Activated naive CD8-positive, alpha-beta T cell treated with anti-CD3 and anti-CD28 coated beads, Interleukin-2, amount 10 ng/mL, durations not matched to agents 7 days and 5 days (primary cell): ENCODE data around the gene MMEL1. TPM values are rescaled to one million over a fixed set of nuclear protein-coding genes. Genes with fewer than 3 reads are reported as not detected.

Experiments used
- ATAC-seq: fragments of 150-1000 bp; cut with Tn5 transposase; one replicate; pipeline ENCODE4 v1.10.0; 2021; ENCODE audit warnings: low read depth, moderate library complexity
- POLR2A ChIA-PET: fragments of 350-600 bp; sonication (Branson Sonifier 250); formaldehyde crosslinking; loops from one replicate; lab custom pipeline; 2021; ENCODE audit warnings: antibody characterized with exemption; lab: Charles Lee
- DNase-seq: peaks from one replicate; pipeline ENCODE4 v3.0.0; 2021
- H3K27ac Mint-ChIP-seq: one replicate; pipeline ENCODE4 v1.8.0; 2022; ENCODE audit warnings: mild to moderate bottlenecking, mixed read lengths
- H3K27me3 Mint-ChIP-seq: one replicate; pipeline ENCODE4 v1.8.0; 2022; ENCODE audit warnings: mild to moderate bottlenecking, moderate library complexity, mixed read lengths
- H3K36me3 Mint-ChIP-seq: one replicate; pipeline ENCODE4 v1.8.0; 2021; ENCODE audit warnings: mild to moderate bottlenecking, mixed read lengths
- H3K4me1 Mint-ChIP-seq: one replicate; pipeline ENCODE4 v1.8.0; 2021; ENCODE audit warnings: mixed read lengths
- H3K4me3 Mint-ChIP-seq: one replicate; pipeline ENCODE4 v1.8.0; 2022; ENCODE audit warnings: mild to moderate bottlenecking, moderate library complexity, mixed read lengths
- H3K9me3 Mint-ChIP-seq: one replicate; pipeline ENCODE4 v1.8.0; 2021; ENCODE audit warnings: mixed read lengths
- total RNA-seq, 2 experiments: library from RNA; stranded (reverse); gene quantifications; one replicate each; pipeline ENCODE4 v1.2.3, GENCODE V29; 2021

The MMEL1 gene
- total RNA-seq, 2 experiments from 2014 or later, result 3.0 to 4.1 TPM

GRCh38 chr1:2646837-2647236 is 14.0 kb upstream of the MMEL1 start:
- POLR2A ChIA-PET, result no interaction called here
- peaks cover 9% of the 10 kb centered on the region for H3K9me3 Mint-ChIP-seq
- peaks cover 7% of the 10 kb centered on the region for H3K4me1 Mint-ChIP-seq
- no peaks in the 10 kb centered on the region for H3K36me3 Mint-ChIP-seq
- ATAC-seq (no peak), DNase-seq (no peak)
- no peak overlapping the region for H3K4me3 Mint-ChIP-seq
- peaks cover 3% of the 10 kb centered on the region for H3K27me3 Mint-ChIP-seq
- no peak overlapping the region for H3K27ac Mint-ChIP-seq

DNA sequence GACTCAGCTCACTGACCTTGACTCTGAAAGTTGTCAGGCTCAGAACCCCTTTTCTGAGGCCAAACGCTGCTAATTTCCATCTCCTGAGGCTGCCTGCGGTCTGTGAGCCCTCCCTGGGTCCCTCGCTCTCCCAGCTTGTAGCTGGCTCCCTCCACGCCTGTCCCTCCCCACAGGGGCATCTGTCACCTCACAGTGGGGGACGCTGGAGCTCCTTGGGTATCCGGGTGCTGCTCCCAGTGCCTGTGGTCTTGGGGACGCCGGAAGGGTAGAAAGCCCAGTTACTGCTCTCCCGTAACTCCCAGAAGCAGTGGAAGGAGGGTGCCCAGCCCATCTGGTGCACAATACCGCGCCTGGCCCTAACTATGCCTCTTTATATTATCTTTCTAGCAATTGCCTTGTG is 13.0 kb upstream of the MMEL1 start:
- H3K27me3 Mint-ChIP-seq, result peaks cover 3% of the 10 kb centered on the region
- ATAC-seq (no peak), DNase-seq (peak; percentile 21)
- POLR2A ChIA-PET, result interaction anchor here (0.8 kb wide), 1 partner anchor 89 kb away, joined by 3 read pairs; the partner anchor contains the start of gene TNFRSF14
- peaks cover 9% of the 10 kb centered on the region for H3K9me3 Mint-ChIP-seq
- H3K4me1 Mint-ChIP-seq, result peaks cover 7% of the 10 kb centered on the region
- no peaks in the 10 kb centered on the region for H3K36me3 Mint-ChIP-seq
- no peak overlapping the region for H3K4me3 Mint-ChIP-seq
- no peak overlapping the region for H3K27ac Mint-ChIP-seq

DNA sequence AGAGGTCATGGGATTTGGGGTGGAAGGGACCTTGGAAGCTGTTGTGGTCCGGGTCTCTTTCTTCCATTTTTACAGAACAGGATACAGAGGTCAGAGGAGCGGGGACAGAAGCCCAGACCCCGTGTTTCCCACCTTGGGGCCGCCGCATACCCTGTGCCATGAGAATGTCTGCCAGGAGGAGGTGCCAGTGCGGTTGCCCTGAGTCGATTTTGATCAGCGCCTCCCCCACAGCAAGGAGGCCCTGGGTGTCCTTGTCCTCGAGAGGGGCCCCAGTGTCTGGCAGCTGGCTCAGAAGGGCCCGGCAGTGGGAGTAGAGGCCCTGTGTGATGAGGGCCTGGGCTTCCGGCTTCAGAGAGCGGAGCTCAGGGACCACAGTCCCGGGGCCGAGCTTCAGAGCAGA is 12.3 kb upstream of the MMEL1 start:
- POLR2A ChIA-PET, result interaction anchor here (2.8 kb wide), 1 partner anchor 89 kb away, joined by 13 read pairs; the partner anchor contains the start of gene TNFRSF14
- peaks cover 7% of the 10 kb centered on the region for H3K4me1 Mint-ChIP-seq
- H3K9me3 Mint-ChIP-seq, result peaks cover 9% of the 10 kb centered on the region
- no peak overlapping the region for H3K4me3 Mint-ChIP-seq
- no peak overlapping the region for H3K27ac Mint-ChIP-seq
- ATAC-seq, result no peak
- H3K36me3 Mint-ChIP-seq, result no peaks in the 10 kb centered on the region
- H3K27me3 Mint-ChIP-seq, result peaks cover 3% of the 10 kb centered on the region
- DNase-seq, result peak; percentile 22

DNA sequence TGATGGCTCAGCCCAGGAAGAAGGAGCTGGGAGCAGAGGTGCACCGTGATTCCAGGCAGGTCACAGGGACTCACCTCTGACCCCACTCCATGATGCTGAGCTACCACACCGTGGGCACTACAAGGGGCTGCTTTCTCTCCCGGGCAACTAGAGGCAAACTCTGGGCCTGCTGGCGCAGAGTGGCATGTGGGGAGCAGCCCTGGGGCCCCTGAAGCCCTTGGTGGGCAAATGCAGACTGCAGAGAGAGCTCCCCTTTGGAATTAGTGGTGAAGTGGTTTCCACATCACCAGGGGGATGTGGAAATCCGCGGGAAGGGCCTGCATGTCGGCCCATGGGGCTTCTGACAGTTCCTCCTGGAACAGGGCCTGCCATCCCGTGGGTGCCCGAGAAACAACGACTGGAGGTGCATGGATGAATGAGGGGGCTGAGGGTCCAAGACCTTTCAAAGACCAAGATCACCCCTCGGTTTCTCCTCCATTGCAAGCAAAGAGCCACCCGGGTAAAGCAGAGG is 11.8 kb upstream of the MMEL1 start:
- ATAC-seq (no peak), DNase-seq (peak; percentile 28)
- Mint-ChIP-seq H3K27ac (no peak overlapping the region), H3K27me3 (peaks cover 3% of the 10 kb centered on the region), H3K4me3 (no peak overlapping the region), H3K4me1 (peaks cover 7% of the 10 kb centered on the region), H3K9me3 (peaks cover 9% of the 10 kb centered on the region), H3K36me3 (no peaks in the 10 kb centered on the region)
- POLR2A ChIA-PET, result interaction anchor here (1.2 to 2.8 kb wide), 3 partner anchors 58 to 97 kb away, joined by 3 to 13 read pairs (median 4); partner anchors contain the start of genes PRXL2B and TNFRSF14

DNA sequence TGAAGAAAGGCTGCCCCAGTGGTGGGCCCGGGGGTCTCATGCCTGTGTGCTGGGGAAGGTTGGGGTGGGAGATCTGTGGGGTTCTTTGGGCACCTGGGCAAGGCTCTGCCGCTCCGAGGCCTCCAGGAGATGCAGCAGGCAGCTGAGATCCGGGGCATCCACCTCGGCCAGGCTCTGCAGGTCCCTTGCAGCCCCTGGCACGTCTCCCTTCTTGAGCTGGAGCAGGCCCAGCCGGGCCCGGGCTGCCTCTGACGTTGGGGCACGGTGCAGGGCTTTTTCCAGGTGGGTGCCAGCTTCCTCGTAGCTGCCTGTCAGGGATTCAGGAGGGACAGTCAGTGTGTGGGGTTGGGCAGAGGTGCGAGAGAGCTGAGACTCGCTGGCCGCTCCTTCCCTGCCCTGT is 11.4 kb upstream of the MMEL1 start:
- Mint-ChIP-seq H3K4me3 (peak overlapping the region; percentile 52), H3K4me1 (peaks cover 7% of the 10 kb centered on the region), H3K27ac (no peak overlapping the region), H3K36me3 (no peaks in the 10 kb centered on the region), H3K27me3 (peaks cover 3% of the 10 kb centered on the region), H3K9me3 (peaks cover 9% of the 10 kb centered on the region)
- ATAC-seq (no peak), DNase-seq (peak; percentile 31)
- POLR2A ChIA-PET, result interaction anchor here (1.2 to 2.8 kb wide), 3 partner anchors 57 to 97 kb away, joined by 3 to 13 read pairs (median 4); partner anchors contain the start of genes PRXL2B and TNFRSF14

- peaks cover 3% of the 10 kb centered on the region for H3K27me3 Mint-ChIP-seq
- H3K9me3 Mint-ChIP-seq, result peaks cover 9% of the 10 kb centered on the region
- H3K4me3 Mint-ChIP-seq, result peak overlapping the region; percentile 52
- peak overlapping the region; percentile 54 for H3K27ac Mint-ChIP-seq
- DNase-seq, result peak; percentile 32
- H3K4me1 Mint-ChIP-seq, result peaks cover 7% of the 10 kb centered on the region
- no peak for ATAC-seq
- POLR2A ChIA-PET, result interaction anchor here (1.2 to 2.8 kb wide), 4 partner anchors 57 to 96 kb away, joined by 3 to 13 read pairs (median 7); partner anchors contain the start of genes PRXL2B and TNFRSF14
- no peaks in the 10 kb centered on the region for H3K36me3 Mint-ChIP-seq
These were observed 10.7 kb upstream of the MMEL1 start for GRCh38 chr1:2643414-2644077.

GRCh38 chr1:2642560-2643413 is 10.0 kb upstream of the MMEL1 start:
- POLR2A ChIA-PET, result interaction anchor here (1.3 to 2.8 kb wide), 2 partner anchors 57 to 87 kb away, joined by 10 to 13 read pairs; partner anchors contain the start of gene TNFRSF14
- H3K9me3 Mint-ChIP-seq, result peaks cover 6% of the 10 kb centered on the region
- H3K4me3 Mint-ChIP-seq, result peak overlapping the region; percentile 95
- peak overlapping the region; percentile 90 for H3K27ac Mint-ChIP-seq
- DNase-seq (peak; percentile 97), ATAC-seq (peak; percentile 85)
- H3K36me3 Mint-ChIP-seq, result no peaks in the 10 kb centered on the region
- H3K4me1 Mint-ChIP-seq, result peaks cover 7% of the 10 kb centered on the region
- H3K27me3 Mint-ChIP-seq, result peaks cover 3% of the 10 kb centered on the region

DNA sequence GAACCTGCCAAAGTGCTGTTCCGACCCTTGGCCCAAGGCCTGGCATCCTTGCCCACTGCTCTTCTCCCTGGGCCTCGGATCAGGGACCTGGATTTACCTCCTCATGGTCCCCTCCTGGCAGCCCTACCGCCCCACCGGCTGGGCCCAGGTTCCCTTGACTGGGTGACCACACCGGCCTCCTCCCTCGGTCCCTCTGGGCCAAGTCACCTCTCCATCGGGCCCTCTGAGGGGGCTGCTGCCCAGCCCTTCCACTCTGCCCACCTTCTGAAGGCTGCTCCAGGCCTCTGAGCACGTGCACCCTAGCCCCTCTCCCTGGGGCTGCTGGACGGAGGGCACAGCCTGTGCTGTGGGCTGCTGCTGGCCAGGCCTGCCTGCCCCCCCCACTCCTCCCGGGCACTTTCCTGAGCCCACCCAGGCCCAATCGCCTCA is 9.3 kb upstream of the MMEL1 start:
- peaks cover 2% of the 10 kb centered on the region for H3K36me3 Mint-ChIP-seq
- peak overlapping the region; percentile 90 for H3K27ac Mint-ChIP-seq
- peaks cover 6% of the 10 kb centered on the region for H3K9me3 Mint-ChIP-seq
- H3K4me3 Mint-ChIP-seq, result peak overlapping the region; percentile 95
- DNase-seq, result no peak
- POLR2A ChIA-PET, result interaction anchor here (2.8 kb wide), 1 partner anchor 86 kb away, joined by 13 read pairs; the partner anchor contains the start of gene TNFRSF14
- peaks cover 7% of the 10 kb centered on the region for H3K4me1 Mint-ChIP-seq
- no peak for ATAC-seq
- H3K27me3 Mint-ChIP-seq, result peaks cover 6% of the 10 kb centered on the region

DNA sequence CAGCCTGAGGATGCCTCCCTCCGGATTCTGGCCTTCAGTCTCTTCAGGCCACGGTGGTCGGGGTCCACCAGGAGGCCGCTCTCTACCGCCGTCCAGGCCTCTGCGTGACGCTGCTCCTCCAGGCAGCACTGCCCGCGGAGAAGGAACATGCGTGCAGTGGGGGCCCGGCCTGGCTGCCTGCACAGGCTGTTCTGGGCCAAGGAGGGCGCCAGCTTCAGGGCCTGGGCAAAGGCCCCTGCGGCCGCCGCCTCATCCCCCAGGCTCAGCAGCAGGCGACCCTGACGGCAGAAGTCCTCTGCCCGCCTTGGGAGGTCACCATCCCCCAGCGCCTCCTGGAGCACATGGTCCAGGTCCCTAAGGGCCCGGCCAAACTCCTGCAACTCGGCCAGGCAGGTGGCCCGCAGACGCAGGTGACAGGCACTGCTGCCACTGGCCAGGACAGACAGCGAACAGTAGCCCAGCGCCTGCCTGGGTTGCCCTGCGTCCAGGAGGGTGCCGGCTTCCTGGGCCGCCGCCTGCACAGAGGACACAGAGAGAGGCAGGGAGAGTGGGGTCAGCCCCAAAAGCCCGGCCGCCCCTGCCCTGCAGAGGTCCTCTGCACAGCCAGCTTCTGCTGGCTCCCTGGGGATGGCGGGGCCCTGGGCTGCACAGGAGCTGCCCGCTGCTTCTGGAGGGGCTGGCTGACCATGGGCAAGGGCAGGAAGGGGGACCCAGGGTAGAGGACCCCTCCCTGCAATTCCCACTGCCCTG is 8.7 kb upstream of the MMEL1 start:
- peaks cover 3% of the 10 kb centered on the region for H3K27me3 Mint-ChIP-seq
- peaks cover 8% of the 10 kb centered on the region for H3K4me1 Mint-ChIP-seq
- peaks cover 4% of the 10 kb centered on the region for H3K36me3 Mint-ChIP-seq
- H3K4me3 Mint-ChIP-seq, result peak overlapping the region; percentile 22
- H3K9me3 Mint-ChIP-seq, result peaks cover 7% of the 10 kb centered on the region
- ATAC-seq (no peak), DNase-seq (no peak)
- POLR2A ChIA-PET, result interaction anchor here (1.9 kb wide), 1 partner anchor 86 kb away, joined by 10 read pairs; the partner anchor contains the start of gene TNFRSF14
- H3K27ac Mint-ChIP-seq, result peak overlapping the region; percentile 90

DNA sequence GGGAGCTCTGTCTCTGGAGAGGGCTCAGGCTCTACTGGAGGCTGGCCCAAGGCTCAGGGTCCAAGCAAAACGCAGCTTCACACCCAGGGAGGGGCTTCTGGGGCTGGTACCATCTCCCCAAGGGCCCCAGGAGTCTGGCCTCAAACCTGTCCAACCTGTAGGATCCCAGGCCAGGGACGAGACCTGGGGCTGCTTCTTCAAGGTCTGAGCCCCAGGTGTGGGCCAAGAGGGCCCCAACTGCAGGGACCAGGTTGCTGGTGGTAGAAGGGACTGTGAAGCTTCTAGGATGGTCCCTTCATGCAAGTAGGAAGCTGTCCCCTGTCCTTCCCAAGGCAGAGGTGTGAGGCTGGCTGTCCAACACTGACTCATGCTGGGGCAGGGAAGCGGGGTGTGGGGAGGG is 7.8 kb upstream of the MMEL1 start:
- Mint-ChIP-seq H3K36me3 (peaks cover 4% of the 10 kb centered on the region), H3K4me3 (no peak overlapping the region), H3K9me3 (peaks cover 13% of the 10 kb centered on the region), H3K27ac (no peak overlapping the region), H3K4me1 (peaks cover 8% of the 10 kb centered on the region), H3K27me3 (peaks cover 3% of the 10 kb centered on the region)
- no peak for ATAC-seq
- POLR2A ChIA-PET, result interaction anchor here (1.9 kb wide), 1 partner anchor 85 kb away, joined by 10 read pairs; the partner anchor contains the start of gene TNFRSF14
- no peak for DNase-seq

- H3K9me3 Mint-ChIP-seq, result peaks cover 13% of the 10 kb centered on the region
- POLR2A ChIA-PET, result interaction anchor here (1.9 kb wide), 1 partner anchor 84 kb away, joined by 10 read pairs; the partner anchor contains the start of gene TNFRSF14
- no peak overlapping the region for H3K4me3 Mint-ChIP-seq
These were observed 7.0 kb upstream of the MMEL1 start for GRCh38 chr1:2639607-2640521.

More at GRCh38 chr1:2639607-2640521, 7.0 kb upstream of the MMEL1 start:
- Mint-ChIP-seq H3K27me3 (peaks cover 3% of the 10 kb centered on the region), H3K27ac (no peak overlapping the region), H3K36me3 (peaks cover 4% of the 10 kb centered on the region), H3K4me1 (peaks cover 8% of the 10 kb centered on the region)
- DNase-seq (no peak), ATAC-seq (no peak)
